NCI-H2196 (cell line): ENCODE measurements around the gene RPS15.

Source experiments
- DNase-seq: peaks from one replicate; lab custom pipeline; 2025; ENCODE audit not compliant: unreplicated experiment; lab: John Stamatoyannopoulos, UW

The RPS15 gene

GRCh38 chr19:1481893-1482360 is 43.7 kb downstream of the RPS15 start:
- no peak for DNase-seq

- no peak for DNase-seq
Measured at GRCh38 chr19:1482361-1483130, 44.4 kb downstream of the RPS15 start.

- no peak for DNase-seq
Measured at GRCh38 chr19:1483131-1483978, 45.2 kb downstream of the RPS15 start.

GRCh38 chr19:1483979-1484428 is 45.8 kb downstream of the RPS15 start:
- no peak for DNase-seq

- DNase-seq: no peak
Measured at GRCh38 chr19:1486720-1487575, 48.8 kb downstream of the RPS15 start.

GRCh38 chr19:1487576-1488281 is 49.5 kb downstream of the RPS15 start:
- DNase-seq: no peak

- DNase-seq: no peak
Measured at GRCh38 chr19:1488282-1488601, 50.0 kb downstream of the RPS15 start.

GRCh38 chr19:1489463-1490310 is 51.5 kb downstream of the RPS15 start:
- DNase-seq: no peak
